Measurements from ENCODE around the gene DES.
A peak's percentile ranks its signal among the peaks of the same experiment; 100 is the strongest.

Gene DES

GRCh38 chr2:219419331-219420197, 1.4 kb downstream of the DES start:
- DNase-seq = no peak
- TF ChIP-seq GATA1 (IDR thresholded peaks at IDR 0.05; ENCODE audit: low read depth, low read length) (no peak), POLR2A (IDR thresholded peaks at IDR 0.05; ENCODE audit: low read length) (no peak)

- no peak for DNase-seq
- no peak for TF ChIP-seq GATA1 (IDR thresholded peaks at IDR 0.05; ENCODE audit: low read depth, low read length)
- no peak for TF ChIP-seq POLR2A (IDR thresholded peaks at IDR 0.05; ENCODE audit: low read length)
These were observed 2.5 kb downstream of the DES start for GRCh38 chr2:219420687-219421086.

GRCh38 chr2:219421323-219421722, 3.1 kb downstream of the DES start:
- TF ChIP-seq POLR2A (IDR thresholded peaks at IDR 0.05; ENCODE audit: low read length) (no peak), GATA1 (IDR thresholded peaks at IDR 0.05; ENCODE audit: low read depth, low read length) (no peak)
- DNase-seq = no peak

- TF ChIP-seq POLR2A (IDR thresholded peaks at IDR 0.05; ENCODE audit: low read length) = no peak
- no peak for TF ChIP-seq GATA1 (IDR thresholded peaks at IDR 0.05; ENCODE audit: low read depth, low read length)
- DNase-seq = no peak
These were observed 4.9 kb downstream of the DES start for GRCh38 chr2:219422952-219423534.

GRCh38 chr2:219423652-219424377, 5.6 kb downstream of the DES start:
- no peak for TF ChIP-seq POLR2A (IDR thresholded peaks at IDR 0.05; ENCODE audit: low read length)
- DNase-seq = no peak

- TF ChIP-seq POLR2A (IDR thresholded peaks at IDR 0.05; ENCODE audit: low read length) (no peak), GATA1 (IDR thresholded peaks at IDR 0.05; ENCODE audit: low read depth, low read length) (no peak)
- no peak for DNase-seq
These were observed 7.3 kb downstream of the DES start for GRCh38 chr2:219425238-219426067.

- no peak for TF ChIP-seq GATA1 (IDR thresholded peaks at IDR 0.05; ENCODE audit: low read depth, low read length)
- no peak for TF ChIP-seq POLR2A (IDR thresholded peaks at IDR 0.05; ENCODE audit: low read length)
- no peak for DNase-seq
These were observed 7.9 kb downstream of the DES start for GRCh38 chr2:219426068-219426443.

- DNase-seq = no peak
- no peak for TF ChIP-seq GATA1 (IDR thresholded peaks at IDR 0.05; ENCODE audit: low read depth, low read length)
- TF ChIP-seq POLR2A (IDR thresholded peaks at IDR 0.05; ENCODE audit: low read length) = no peak
These were observed 8.5 kb downstream of the DES start for GRCh38 chr2:219426534-219427136.

GRCh38 chr2:219428469-219428868, 10.3 kb downstream of the DES start:
- TF ChIP-seq GATA1 (IDR thresholded peaks at IDR 0.05; ENCODE audit: low read depth, low read length) (no peak), POLR2A (IDR thresholded peaks at IDR 0.05; ENCODE audit: low read length) (no peak)
- DNase-seq = no peak

GRCh38 chr2:219429958-219430606, 11.9 kb downstream of the DES start:
- no peak for DNase-seq
- TF ChIP-seq POLR2A (IDR thresholded peaks at IDR 0.05; ENCODE audit: low read length) = no peak
- TF ChIP-seq GATA1 (IDR thresholded peaks at IDR 0.05; ENCODE audit: low read depth, low read length) = no peak

- DNase-seq = peak in 1 of 2 experiments; percentile 10
- TF ChIP-seq GATA1 (IDR thresholded peaks at IDR 0.05; ENCODE audit: low read depth, low read length) (no peak), POLR2A (IDR thresholded peaks at IDR 0.05; ENCODE audit: low read length) (no peak)
These were observed 12.7 kb downstream of the DES start for GRCh38 chr2:219430633-219431615.

Measured in erythroblast (primary cell).